ENCODE data around the gene YOD1.

The YOD1 gene

GRCh38 chr1:207001492-207002245 is 49.3 kb downstream of the YOD1 start:
- H3K4me3 ChIP-seq (ENCODE audit: low read depth, low read length) = no peak overlapping the region
- DNase-seq (ENCODE audit: low read depth) = no peak
- TF ChIP-seq POLR2A (IDR thresholded peaks at IDR 0.05; ENCODE audit: extremely low read depth, insufficient read length) = no peak
- TF ChIP-seq, protein P1, sequence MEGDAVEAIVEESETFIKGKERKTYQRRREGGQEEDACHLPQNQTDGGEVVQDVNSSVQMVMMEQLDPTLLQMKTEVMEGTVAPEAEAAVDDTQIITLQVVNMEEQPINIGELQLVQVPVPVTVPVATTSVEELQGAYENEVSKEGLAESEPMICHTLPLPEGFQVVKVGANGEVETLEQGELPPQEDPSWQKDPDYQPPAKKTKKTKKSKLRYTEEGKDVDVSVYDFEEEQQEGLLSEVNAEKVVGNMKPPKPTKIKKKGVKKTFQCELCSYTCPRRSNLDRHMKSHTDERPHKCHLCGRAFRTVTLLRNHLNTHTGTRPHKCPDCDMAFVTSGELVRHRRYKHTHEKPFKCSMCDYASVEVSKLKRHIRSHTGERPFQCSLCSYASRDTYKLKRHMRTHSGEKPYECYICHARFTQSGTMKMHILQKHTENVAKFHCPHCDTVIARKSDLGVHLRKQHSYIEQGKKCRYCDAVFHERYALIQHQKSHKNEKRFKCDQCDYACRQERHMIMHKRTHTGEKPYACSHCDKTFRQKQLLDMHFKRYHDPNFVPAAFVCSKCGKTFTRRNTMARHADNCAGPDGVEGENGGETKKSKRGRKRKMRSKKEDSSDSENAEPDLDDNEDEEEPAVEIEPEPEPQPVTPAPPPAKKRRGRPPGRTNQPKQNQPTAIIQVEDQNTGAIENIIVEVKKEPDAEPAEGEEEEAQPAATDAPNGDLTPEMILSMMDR (IDR thresholded peaks at IDR 0.05; ENCODE audit: low read depth, low read length) = no peak
- TF ChIP-seq MYC (IDR thresholded peaks at IDR 0.05; ENCODE audit: low read depth, low read length) = no peak
- TF ChIP-seq, protein P2, sequence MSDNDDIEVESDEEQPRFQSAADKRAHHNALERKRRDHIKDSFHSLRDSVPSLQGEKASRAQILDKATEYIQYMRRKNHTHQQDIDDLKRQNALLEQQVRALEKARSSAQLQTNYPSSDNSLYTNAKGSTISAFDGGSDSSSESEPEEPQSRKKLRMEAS (IDR thresholded peaks at IDR 0.05; ENCODE audit: low read depth, low read length) = no peak

GRCh38 chr1:207000651-207001291 is 50.2 kb downstream of the YOD1 start:
- no peak for DNase-seq (ENCODE audit: low read depth)
- TF ChIP-seq, protein P1 (IDR thresholded peaks at IDR 0.05; ENCODE audit: low read depth, low read length) = no peak
- TF ChIP-seq POLR2A (IDR thresholded peaks at IDR 0.05; ENCODE audit: extremely low read depth, insufficient read length) = no peak
- no peak for TF ChIP-seq MYC (IDR thresholded peaks at IDR 0.05; ENCODE audit: low read depth, low read length)
- TF ChIP-seq, protein P2 (IDR thresholded peaks at IDR 0.05; ENCODE audit: low read depth, low read length) = no peak
- H3K4me3 ChIP-seq (ENCODE audit: low read depth, low read length) = no peak overlapping the region

DNA sequence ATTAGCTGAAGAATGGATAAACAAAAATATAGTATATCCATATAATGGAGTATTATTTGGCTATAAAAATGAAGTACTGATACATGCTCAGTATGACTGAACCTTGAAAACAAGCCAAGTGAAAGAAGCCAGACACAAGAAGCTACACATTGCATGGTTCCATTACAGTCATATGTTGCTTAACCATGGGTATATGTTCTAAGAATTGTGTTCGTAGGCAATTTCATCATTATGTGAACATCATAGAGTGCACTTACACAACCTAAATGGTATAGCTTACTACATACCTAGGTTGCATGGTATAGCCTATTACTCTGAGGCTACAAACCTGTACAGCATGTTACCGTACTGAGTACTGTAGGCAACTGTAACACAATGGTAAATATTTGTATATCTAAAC is 52.2 kb downstream of the YOD1 start:
- no peak overlapping the region for H3K4me3 ChIP-seq (ENCODE audit: low read depth, low read length)
- no peak for DNase-seq (ENCODE audit: low read depth)
- TF ChIP-seq, protein P2 (IDR thresholded peaks at IDR 0.05; ENCODE audit: low read depth, low read length) = no peak
- TF ChIP-seq, protein P1 (IDR thresholded peaks at IDR 0.05; ENCODE audit: low read depth, low read length) = no peak
- TF ChIP-seq MYC (IDR thresholded peaks at IDR 0.05; ENCODE audit: low read depth, low read length) = no peak
- no peak for TF ChIP-seq POLR2A (IDR thresholded peaks at IDR 0.05; ENCODE audit: extremely low read depth, insufficient read length)

All from NB4 (cell line).